Endometrial microvascular endothelial cells (primary cell): Measurements from ENCODE around the gene TBCEL. TPM values are rescaled to one million over a fixed set of nuclear protein-coding genes. Genes with fewer than 3 reads are reported as not detected.
"Not testable (repeated sequence)": the region's sequence is repeated elsewhere in the genome, so short reads cannot be mapped to it uniquely, and the experiment has no call there.

Experiments used
- in situ Hi-C: cut with HindIII; loops from 2 replicates; pipeline ENCODE4 v1.10.0; 2017; ENCODE audit warnings: low sequenced_read_pairs, low pct_unique_long_range_greater_than_20kb; ENCODE audit errors: inconsistent ontology term
- total RNA-seq: library from RNA; depleted of rRNA; stranded (reverse); fragments of >200 nt; gene quantifications from one replicate; pipeline ENCODE4 v1.2.3, GENCODE V29; 2015; ENCODE audit errors: inconsistent ontology term

TBCEL gene
- total RNA-seq, 1 donor from 2014 or later = 20.3 TPM

DNA sequence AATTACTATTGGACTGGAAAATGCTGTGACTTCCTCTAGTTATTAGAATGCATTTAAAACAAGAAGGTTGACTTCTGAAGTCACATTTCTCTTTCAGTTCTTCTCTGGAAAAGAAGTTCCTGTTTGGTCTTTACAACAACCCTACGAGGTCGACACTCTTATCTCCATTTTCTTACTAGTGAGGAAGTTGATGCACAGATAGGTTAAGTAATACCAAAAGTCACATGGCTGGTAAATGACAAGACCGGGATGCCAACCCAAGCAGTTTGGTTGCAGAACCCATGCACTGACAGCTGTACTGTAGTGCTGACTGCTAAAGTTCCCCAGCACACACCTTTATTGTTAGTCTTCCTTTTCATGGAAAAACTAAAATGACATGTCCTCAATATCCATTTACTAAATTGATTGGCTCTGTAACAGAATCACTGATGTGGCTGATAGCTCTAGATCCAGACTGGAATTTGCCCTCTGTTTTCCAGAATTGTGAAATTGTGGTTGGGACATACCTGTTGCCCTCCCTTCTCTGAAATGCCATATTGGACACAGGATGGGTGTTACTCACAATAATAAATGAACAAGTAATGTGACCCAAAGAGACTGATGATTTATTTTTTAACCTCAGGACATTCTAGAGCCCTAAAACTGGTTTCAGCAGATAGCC, 67.7 kb downstream of the TBCEL start:
- in situ Hi-C loops = no loop called here

DNA sequence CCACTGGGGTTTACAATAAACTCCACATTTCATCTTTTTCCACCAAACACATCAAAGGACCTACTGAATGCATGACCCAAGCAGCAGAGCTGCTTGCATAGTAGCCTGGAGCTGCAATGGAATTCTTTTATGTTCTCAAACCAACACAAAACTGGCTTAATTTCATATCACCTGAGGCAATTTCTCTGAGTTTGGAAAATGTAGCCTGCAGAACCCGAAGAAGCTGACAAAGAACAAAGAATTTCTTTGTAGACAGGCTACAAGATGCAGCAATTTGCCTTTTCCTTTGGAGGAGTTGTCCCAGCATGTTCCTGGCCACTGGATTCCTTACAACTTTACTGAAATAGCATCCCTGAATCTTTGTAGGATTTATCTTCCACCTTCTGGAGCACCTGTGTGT, 71.7 kb downstream of the TBCEL start:
- in situ Hi-C loops = no loop called here

DNA sequence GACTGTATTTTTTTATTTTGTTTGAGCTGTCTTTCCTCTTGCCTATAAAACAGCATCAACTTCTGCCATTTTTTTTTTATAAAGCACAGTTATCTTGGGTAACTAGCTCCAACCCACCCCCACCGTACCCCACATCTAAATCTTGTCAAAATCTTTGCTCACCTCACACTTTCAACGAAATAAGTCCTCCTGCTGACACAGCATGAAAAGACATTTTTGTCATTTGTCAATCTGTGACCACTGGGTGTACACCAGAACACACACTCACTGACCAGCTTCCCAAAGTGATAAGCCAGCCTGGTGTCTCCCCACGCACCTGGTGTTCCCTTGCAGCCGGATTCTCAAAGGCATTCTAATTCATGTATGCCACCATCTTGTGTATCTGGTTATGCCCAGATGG, 75.5 kb downstream of the TBCEL start:
- in situ Hi-C loops = no loop called here

DNA sequence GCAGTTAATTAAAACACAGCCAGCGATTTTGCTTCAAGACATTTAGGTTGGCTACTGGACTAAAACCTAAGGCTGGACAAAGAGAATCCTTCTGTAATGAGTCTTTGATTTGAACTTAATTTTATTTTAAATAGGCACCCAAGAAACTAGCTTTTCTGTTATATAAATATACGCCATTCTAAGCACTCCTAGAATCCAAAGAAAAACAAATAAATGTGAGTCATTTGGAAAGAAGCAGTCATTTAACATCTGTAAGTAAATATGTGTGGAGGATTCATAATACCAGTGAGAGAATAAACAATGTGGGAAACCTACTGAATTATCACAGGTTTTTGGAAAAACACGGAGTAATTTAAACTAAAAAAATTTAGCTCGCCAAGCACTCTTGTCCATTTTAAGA, 76.0 kb downstream of the TBCEL start:
- in situ Hi-C loops = no loop called here

DNA sequence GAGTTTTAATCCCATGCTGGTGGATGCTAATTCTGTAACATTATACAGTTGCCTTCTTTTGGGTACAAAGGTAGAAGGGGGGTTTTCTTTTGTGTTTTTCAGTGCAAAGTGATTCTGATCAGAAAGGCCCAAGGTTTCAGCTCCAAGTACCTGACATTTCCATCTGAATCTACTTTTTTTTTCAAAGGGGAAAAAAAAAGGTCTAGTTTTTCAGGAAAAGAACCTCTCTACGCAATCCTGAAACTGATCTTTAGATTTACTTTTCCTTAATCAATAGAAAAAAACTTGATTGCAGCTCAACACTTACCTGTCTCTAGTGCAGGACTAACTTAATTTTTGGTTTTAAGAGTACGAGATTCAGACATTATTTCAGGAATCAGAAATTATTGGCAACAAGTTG, 77.0 kb downstream of the TBCEL start, which contains the start of gene TECTA:
TECTA (plus strand) TSS at position 301 of the 400 bp plus-strand sequence. CDS start 1,423 bp downstream, outside the sequence.
- in situ Hi-C loops = no loop called here

DNA sequence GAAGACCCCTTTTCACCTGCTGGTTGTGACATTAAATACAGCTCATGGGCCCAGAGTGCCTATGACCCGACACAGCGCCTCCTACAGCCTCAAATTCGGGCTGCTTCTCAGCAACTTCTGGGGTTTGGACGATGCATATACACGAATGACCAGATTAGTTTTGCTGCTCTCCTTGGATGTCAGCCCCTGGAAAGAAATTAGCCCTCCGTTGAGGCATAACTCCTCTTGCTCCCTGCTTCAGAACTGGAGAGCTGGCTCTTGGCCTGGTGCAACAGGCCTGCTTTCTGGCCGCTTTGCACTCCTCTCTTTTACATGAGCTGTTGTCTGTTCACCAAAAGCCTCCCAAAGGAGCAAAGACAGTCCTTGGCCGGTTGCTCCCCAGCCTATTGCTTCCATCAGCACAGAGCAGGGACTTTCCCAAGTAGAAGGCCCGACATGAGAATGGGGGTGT, 80.4 kb downstream of the TBCEL start:
- in situ Hi-C loops = no loop called here

DNA sequence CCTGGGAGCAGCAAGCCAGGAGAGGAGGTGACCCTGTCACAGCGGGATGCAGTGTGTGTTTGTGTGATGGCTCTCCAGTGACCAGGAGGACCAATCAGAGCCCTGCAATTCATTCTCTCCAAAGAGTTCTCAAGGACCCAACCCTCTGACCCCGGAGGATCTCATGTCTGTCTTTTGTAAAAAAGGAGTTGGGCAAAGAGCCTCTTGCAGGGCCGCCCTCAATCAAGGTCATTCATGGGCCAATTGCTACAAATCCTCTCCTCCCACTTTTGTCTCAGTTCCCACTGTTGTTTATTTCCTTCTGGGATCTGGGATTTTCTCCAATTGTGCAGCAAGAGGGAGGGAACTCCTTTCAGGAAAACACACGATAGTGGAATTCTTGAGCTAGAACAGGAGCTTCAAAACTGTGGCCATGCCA, 81.2 kb downstream of the TBCEL start:
- in situ Hi-C loops = no loop called here

DNA sequence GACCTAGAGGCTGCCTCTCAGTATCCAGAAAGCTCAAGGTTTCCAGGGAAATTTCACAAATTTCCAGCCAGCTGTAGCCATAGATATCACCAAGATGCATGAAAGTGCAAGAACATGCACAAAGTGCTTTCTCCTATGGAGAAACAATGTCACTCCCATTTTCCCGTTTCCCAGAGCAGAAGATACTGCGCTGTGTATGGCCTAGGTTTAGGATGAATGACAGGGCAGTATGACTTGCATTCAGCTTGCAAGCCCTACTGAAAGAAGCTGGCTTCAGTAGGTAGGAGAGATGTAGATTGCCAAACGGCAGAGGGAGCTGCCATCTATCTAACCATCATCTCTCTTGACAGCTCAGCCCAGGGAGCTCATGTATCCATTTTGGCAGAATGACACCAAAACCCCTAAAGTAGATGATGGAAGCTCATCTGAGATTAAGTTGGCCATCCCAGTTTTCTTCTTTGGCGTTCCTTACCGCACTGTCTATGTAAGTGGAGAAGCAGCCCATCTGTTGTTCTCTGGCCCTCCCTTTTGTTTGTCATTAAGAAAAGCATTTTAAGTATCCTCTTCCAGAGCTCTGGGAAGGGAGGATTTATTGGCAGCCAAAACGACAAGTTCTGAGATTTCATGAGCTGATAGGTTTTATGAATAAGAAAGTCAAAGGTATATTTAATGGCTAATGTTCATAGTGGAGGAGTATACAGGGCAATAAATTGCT, 81.7 kb downstream of the TBCEL start:
- in situ Hi-C loops = no loop called here

DNA sequence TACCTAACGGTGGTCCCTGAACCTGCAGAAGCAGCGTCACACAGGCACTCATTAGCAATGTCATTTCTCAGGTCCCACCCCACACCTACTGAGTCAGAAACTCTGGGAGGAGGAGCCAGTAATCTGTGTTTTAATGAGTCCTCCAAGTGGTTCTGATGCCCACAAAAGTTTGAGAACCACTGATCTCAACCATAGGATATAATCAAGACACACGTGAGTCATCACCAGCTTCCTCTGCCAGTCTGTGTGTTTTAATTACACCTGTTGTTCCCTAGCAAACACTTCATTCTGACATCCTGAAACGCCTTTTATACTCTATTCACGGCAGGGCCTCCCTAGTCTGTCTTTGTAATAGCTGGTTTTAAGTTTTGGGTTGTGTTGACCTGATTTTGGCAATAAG, 82.9 kb downstream of the TBCEL start:
- in situ Hi-C loops = no loop called here

DNA sequence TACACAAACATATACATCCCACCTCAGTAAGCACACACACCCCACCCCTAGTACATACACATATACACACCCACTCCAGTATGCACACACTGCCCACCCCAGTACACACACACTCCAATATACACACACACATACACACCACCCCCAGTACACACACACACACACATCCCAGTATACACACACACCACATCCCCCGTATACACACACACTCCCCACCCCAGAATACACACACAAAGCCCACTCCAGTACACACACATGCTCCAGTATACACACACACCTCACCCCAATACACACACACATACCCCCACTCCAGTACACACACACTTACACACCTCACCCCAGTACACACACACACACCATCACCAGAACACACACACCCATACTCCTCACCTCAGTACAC, 84.5 kb downstream of the TBCEL start:
- in situ Hi-C loops = no loop called here

DNA sequence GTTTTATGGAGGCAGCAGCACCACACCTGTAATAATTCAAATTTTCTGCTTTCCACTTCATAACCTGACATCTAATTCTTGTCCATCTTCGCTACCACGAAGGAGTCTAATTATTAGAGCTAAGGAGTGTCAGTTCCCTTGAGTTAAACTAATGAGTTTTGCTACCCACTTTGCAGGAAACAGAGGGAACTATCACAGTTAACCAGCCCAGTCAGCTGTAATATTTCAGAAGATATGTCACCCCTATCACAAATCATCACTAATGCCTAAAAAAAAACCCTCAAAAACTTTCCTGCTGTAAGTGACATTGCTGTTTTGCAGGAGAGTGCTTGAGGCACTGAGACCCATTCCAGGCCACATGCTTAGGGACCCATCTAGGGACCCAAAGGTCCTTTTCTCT, 85.6 kb downstream of the TBCEL start:
- in situ Hi-C loops = no loop called here

DNA sequence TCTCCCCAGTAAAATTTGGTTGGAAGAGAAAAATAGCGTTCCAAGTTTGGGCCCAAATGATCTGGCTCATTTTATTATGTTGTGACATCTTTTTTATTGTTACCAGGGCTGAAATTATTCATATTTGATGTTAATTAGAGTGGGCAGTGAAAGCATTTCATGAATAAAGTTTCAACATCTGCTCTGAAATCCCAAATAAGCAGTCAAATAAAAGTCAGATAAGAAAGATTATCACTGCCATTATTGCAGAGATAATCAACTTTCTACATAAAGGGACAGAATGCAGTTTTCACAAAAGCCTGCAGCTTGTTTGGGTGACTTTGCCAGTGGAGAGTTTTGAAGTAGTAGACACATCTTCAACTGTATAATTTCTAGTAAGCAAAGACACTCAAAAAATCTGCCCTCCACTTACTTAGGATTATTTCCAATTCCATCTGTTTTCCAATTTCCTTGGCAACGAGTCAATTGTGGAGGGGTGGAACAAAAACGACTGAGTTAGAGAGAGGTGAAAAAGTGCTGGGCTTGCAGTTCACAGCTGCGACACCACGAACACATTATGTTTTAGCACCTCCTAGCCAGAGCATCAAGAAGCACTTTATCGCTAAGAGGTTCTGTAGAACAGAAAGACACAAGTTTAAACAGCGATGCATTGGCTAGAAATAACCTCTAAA, 86.1 kb downstream of the TBCEL start:
- in situ Hi-C loops = no loop called here

DNA sequence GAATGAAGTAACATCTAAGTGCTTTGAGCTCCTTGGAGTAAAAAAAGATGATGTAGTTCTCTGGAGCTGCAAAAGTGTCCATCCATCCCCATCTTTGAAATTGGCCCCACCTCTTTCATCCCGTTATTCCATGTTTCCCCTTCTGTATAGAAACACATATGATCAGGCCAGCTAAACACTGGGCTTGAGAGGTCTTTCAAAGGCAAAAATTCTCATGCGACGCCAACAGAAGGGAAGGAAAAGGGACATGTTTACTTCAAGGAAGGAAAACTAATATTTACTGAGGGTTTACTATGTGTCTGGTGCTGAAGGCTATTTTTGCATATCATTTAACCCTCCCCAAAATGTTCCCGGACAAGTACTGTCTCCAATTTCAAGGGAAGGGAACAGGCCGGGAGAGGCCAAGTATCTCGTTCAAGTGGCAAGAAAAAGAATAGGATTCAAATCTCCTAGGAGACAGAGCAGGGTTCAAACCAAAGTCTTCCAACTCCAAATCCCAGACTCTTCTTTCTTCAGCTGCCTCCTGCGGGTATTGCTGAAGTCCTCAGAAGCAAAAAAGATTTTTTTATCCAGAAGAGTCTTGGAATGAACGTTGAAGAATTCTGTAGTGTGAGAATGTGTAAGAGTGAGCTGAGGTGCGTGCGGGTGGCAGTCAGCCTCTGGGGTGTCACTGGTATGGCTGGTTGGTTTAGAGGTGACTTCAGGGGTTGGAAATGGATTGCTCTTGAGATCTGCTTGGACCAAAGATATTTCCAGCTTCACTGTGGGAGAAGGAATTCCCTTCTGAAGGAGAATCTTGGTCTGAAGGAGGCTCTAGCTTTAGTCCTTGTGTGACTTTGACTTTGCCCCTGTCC, 87.2 kb downstream of the TBCEL start:
- in situ Hi-C loops = no loop called here

DNA sequence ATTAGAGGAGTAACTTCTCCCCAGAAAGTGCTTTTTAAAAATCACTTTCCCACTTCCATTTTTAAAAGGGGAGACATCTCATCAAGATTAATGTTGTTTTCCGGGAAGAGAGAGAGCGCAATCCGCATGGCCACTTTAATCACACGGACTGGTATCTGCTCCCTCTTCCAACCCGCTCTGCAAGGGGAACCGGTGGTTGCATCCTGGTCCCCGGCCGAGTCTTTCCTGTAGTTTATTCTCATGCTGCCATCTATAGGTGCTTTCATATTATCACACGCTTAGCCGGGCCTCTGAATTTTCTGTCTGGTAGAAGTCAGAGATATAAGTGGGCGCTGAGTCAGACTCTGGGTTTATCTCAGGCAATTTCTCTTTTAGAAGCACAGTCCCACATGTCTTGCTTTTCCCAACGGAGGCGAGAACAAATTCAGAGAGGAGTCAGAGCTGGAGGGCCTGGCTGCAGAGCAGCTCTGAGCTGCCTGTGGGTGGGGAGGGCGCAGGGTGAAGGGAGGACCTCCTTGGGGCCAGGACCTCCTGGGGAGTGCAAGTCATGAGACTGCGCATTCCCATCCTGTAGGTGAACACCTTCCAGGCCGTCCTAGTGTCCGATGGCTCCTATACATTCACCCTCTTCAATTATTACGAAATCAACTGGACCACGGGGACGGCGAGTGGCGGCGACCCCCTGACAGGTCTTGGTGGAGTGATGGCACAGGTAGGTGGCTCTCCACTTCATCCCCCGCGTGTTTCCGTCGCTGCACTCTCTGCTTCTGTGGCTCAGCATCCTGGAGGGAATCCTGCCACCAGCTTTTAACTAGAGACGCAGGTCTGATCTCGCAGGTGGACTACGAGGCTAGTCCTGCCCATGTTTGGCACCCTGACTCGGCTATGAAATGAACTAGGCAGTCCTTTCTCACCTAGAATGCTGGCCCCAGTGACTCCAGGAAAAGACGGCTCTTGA, 88.9 kb downstream of the TBCEL start:
- in situ Hi-C loops = no loop called here

DNA sequence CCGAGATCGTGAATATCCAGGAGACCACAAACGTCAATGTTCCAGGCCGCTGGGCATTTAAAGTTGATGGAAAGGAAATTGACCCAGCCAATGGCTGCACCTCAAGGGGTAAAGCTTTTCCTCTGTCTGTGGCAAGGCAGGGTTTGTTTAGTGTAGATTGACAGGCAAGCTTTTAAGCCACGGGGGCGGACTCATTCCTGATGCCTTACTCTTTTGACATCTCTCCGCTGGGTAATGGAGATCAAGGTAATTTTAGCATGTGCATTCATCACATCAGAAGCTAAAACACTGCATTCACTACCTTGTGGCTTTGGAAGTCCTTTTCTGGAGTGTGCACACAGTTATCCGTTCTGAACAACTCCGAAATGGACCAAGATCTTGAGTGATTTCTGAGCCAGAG, 89.7 kb downstream of the TBCEL start:
- in situ Hi-C loops = no loop called here

DNA sequence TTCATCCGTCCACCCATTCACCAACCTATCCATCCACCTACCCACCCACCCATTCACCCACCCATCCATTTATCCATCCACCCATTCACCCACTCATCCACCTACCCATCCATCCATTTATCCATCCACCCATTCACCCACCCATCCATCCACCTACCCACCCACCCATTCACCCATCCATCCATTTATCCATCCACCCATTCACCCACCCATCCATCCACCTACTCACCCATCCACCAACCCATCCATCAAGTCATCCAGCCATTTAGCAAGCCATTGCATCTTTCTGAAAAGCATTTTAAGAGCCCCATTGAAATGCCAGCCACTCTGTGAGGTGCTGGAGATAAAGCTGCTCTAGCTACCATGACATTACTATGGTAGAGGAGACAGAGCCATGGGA, 91.1 kb downstream of the TBCEL start:
- in situ Hi-C loops = not testable (repeated sequence)

DNA sequence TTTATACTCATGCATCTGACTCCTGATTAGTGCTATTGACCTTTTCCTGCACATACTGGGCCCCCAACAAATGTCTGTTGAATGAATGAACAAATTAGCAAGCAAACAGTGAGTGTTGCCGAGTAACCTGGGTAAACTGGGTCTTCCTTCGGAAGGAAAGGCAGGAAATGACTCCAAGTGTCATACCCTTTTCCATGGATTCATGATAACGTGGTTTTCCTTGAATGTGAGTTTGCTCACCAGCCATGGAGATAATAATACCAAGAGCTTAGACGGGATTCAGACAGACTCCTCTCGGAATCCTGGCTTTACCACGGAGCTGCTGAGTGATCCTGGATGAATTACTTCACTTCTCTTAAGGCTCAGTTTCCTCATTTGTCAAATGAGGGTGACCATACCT, 93.9 kb downstream of the TBCEL start:
- in situ Hi-C loops = no loop called here

DNA sequence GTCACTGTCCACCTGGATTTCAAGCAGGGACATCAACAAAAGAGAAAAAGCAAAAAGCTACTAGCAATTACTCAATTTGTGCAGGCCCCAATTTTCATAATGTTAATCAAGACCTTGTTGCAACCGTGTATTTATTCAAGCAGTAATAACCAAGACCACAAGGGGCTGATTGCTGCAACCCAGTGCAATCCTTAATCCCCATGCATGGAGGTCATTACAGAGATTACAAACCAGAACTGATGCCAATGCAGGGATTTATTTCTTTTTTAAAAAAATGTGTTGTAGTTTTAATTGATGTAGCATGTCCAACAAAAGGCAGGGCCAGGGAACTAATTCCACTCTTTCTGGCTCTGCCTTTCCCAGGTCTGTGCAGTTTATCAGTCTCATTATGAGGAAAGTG, 95.5 kb downstream of the TBCEL start:
- in situ Hi-C loops = no loop called here
